Right atrium auricular region (tissue), 2 donors: ENCODE results near the gene NDFIP2. TPM values are rescaled to one million over a fixed set of nuclear protein-coding genes. Genes with fewer than 3 reads are reported as not detected.
"Not testable (repeated sequence)": the region's sequence is repeated elsewhere in the genome, so short reads cannot be mapped to it uniquely, and the experiment has no call there.

Source experiments
- DNase-seq: peaks from one replicate; pipeline ENCODE4 v3.0.0-alpha.2; 2019; ENCODE audit warnings: low spot score
- H3K27ac ChIP-seq, 2 donors: fragments of 200-600 bp; sonication (generic); 1 replicate in 1 of 2; 2 replicates in 1 of 2; pipeline ENCODE4 v1.5.1; 2016 to 2019
- H3K27me3 ChIP-seq, 2 donors: fragments of 200-600 bp; sonication (generic); one replicate each; pipeline versions ENCODE4 v1.5.1 to v1.6.0; 2017 to 2019
- H3K36me3 ChIP-seq: fragments of 200-600 bp; sonication (generic); one replicate; pipeline ENCODE4 v1.5.1; 2016
- H3K4me1 ChIP-seq, 2 donors: fragments of 200-600 bp; sonication (generic); one replicate each; pipeline versions ENCODE4 v1.5.1 to v1.6.0; 2017 to 2019
- H3K4me3 ChIP-seq, 2 donors: fragments of 200-600 bp; sonication (generic); 1 replicate in 1 of 2; 2 replicates in 1 of 2; pipeline ENCODE4 v1.5.1; 2017 to 2019; ENCODE audit warnings: mild to moderate bottlenecking in 1 of 2, moderate library complexity in 1 of 2
- H3K9me3 ChIP-seq, 2 donors: fragments of 200-600 bp; sonication (generic); one replicate each; pipeline ENCODE4 v1.5.1; 2019
- total RNA-seq, 2 donors: library from RNA; depleted of rRNA; stranded (reverse); fragments of >200 nt; gene quantifications; one replicate each; pipeline ENCODE4 v1.1.0, GENCODE V29; 2016
- TF ChIP-seq, protein P1 (sequence below), 2 donors: fragments of 200-600 bp; sonication (generic); IDR thresholded peaks; one replicate each; pipeline ENCODE4 v1.5.1; 2019; ENCODE audit warnings: antibody characterized with exemption in 2 of 2

The NDFIP2 gene
- total RNA-seq, 2 donors from 2014 or later = 27.8 to 29.0 TPM

DNA sequence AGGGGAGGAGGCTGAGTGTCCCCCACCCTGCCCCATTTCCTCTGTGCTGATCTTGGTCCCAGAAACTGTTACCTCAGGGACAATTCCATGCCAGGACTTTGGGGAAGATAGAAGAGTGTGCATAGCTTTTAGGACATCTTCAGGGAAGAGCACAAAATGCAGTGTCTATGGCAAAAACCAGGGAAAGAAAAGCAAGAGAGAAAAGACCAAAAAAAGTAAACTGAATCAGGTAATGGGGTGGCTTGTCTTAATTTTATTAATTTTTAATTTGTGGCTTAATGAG, 109.4 kb downstream of the NDFIP2 start:
- H3K4me1 ChIP-seq = no peaks in the 10 kb centered on the region
- no peaks in the 10 kb centered on the region for H3K9me3 ChIP-seq
- DNase-seq = no peak
- H3K36me3 ChIP-seq = no peaks in the 10 kb centered on the region
- no peak overlapping the region for H3K4me3 ChIP-seq
- H3K27me3 ChIP-seq = no peaks in the 10 kb centered on the region
- TF ChIP-seq, protein P1, sequence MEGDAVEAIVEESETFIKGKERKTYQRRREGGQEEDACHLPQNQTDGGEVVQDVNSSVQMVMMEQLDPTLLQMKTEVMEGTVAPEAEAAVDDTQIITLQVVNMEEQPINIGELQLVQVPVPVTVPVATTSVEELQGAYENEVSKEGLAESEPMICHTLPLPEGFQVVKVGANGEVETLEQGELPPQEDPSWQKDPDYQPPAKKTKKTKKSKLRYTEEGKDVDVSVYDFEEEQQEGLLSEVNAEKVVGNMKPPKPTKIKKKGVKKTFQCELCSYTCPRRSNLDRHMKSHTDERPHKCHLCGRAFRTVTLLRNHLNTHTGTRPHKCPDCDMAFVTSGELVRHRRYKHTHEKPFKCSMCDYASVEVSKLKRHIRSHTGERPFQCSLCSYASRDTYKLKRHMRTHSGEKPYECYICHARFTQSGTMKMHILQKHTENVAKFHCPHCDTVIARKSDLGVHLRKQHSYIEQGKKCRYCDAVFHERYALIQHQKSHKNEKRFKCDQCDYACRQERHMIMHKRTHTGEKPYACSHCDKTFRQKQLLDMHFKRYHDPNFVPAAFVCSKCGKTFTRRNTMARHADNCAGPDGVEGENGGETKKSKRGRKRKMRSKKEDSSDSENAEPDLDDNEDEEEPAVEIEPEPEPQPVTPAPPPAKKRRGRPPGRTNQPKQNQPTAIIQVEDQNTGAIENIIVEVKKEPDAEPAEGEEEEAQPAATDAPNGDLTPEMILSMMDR (IDR thresholded peaks at IDR 0.05) = no peak
- H3K27ac ChIP-seq = no peak overlapping the region

DNA sequence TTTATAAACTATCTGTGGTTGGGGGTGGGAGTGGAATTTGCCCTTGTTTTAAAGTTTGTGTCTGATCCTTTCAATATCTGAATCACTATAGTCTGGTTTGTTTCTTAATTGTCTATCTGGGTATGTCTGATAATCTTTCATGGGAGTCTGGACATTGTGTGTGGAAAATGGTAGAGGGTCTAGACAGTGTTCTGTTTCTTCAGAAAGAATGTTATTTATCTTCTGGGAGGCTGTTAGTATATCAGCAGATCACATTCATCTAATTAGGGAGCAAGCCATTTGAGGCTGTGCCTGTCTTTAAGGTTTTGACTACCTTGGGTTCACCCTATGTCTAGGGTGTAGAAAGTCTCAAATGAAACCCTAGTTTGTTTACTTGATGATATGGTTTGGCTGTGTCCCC, 110.5 kb downstream of the NDFIP2 start:
- H3K9me3 ChIP-seq = no peaks in the 10 kb centered on the region
- TF ChIP-seq, protein P1 (IDR thresholded peaks at IDR 0.05) = no peak

DNA sequence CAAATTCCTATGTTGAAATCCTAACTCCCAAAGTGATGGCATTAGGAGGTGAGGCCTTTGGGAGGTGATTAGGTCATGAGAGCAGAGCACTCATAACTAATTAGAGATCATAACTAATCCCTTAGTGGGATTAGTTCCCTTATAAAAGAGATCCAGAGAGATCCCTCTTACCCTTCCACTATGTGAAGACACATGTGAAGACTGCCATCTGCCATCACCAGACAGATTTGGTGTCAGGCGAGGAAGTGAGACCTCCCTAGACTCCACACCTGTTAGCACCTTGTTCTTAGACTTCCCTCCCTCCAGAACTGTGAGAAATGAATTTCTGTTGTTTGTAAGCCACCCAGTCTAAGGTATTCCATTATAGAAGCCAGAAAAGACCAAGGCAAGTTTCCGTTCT, 112.2 kb downstream of the NDFIP2 start:
- Histone ChIP-seq H3K9me3 (no peaks in the 10 kb centered on the region), H3K4me1 (no peaks in the 10 kb centered on the region), H3K4me3 (no peak overlapping the region), H3K27me3 (no peaks in the 10 kb centered on the region), H3K36me3 (no peaks in the 10 kb centered on the region), H3K27ac (no peak overlapping the region)
- TF ChIP-seq, protein P1 (IDR thresholded peaks at IDR 0.05) = no peak
- no peak for DNase-seq

More for the DNA sequence above, 110.5 kb downstream of the NDFIP2 start:
- Histone ChIP-seq H3K27me3 (no peaks in the 10 kb centered on the region), H3K4me3 (no peak overlapping the region), H3K36me3 (no peaks in the 10 kb centered on the region), H3K4me1 (no peaks in the 10 kb centered on the region), H3K27ac (no peak overlapping the region)
- DNase-seq = no peak

DNA sequence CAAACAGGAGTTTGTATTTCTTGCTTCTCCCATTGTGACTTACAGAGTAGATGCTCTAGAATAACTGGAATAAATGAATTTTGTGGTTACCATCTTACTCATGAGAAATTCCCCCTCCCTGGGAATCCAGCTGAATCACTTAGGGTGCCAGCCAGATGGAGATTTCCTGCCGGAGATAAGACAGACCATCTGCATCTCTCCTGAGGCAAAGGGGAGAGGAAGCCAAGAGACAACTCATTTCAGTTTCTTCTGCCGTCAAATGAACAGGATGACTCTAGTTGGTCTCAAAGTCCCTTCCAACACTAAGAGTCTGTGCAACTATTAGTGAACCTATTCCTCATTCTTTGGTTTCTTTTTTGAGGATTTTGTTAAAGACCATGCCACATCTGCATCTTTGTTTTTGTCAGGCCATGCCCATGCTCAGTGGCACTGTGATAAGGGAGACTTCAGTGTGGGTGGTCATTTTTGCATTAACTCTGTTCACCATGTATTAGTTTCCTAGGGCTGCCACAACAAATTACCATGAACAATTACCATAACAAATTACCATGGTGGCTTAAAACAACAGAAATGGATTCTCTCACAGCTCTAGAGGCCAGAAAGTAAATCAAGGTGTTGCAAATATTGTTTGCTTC, 112.8 kb downstream of the NDFIP2 start:
- H3K4me1 ChIP-seq = no peaks in the 10 kb centered on the region
- H3K27me3 ChIP-seq = no peaks in the 10 kb centered on the region
- no peak overlapping the region for H3K27ac ChIP-seq
- TF ChIP-seq, protein P1 (IDR thresholded peaks at IDR 0.05) = no peak
- DNase-seq = no peak
- no peaks in the 10 kb centered on the region for H3K36me3 ChIP-seq
- H3K4me3 ChIP-seq = no peak overlapping the region
- H3K9me3 ChIP-seq = no peaks in the 10 kb centered on the region

DNA sequence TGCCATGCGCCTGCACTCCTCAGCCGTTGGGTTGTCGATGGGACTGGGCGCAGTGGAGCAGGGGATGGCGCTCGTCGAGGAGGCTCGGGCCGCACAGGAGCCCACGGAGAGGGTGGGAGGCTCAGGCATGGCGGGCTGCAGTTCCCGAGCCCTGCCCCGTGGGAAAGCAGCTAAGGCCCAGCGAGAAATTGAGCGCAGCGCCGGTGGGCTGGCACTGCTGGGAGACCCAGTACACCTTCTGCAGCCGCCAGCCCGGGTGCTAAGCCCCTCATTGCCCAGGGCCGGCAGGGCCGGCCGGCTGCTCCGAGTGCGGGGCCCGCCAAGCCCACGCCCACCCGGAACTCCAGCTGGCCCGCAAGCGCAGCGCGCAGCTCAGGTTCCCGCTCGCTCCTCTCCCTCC, 119.2 kb downstream of the NDFIP2 start:
- H3K36me3 ChIP-seq, H3K27me3 ChIP-seq, DNase-seq, H3K9me3 ChIP-seq, H3K27ac ChIP-seq, H3K4me3 ChIP-seq, H3K4me1 ChIP-seq: not testable (repeated sequence)

DNA sequence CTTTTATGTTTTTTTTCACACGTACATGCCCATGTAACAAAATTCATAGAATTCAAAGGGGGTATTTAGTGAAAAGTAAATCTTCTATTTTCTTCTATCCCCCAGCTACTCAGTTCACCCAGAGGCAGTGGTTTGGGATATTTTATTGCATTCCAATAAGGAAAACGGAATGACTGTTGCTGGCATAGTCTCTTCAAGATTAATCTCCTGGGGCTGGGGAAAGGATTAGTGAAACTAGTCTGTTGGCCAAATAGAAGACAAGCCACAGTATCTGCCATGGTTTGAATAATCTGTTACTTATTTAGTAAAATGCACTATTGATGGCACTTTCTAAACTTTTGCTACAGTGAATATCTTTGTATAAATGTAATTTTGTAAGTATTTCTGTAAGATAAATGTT, 122.0 kb downstream of the NDFIP2 start:
- TF ChIP-seq, protein P1 (IDR thresholded peaks at IDR 0.05) = no peak
- DNase-seq = no peak
- H3K27me3 ChIP-seq = no peaks in the 10 kb centered on the region

More for the DNA sequence above, 122.0 kb downstream of the NDFIP2 start:
- no peak overlapping the region for H3K4me3 ChIP-seq
- no peaks in the 10 kb centered on the region for H3K4me1 ChIP-seq
- no peak overlapping the region for H3K27ac ChIP-seq
- no peaks in the 10 kb centered on the region for H3K36me3 ChIP-seq
- H3K9me3 ChIP-seq = no peaks in the 10 kb centered on the region
